K562 (cell line): ENCODE results near the gene PSD2. TPM values are rescaled to one million over a fixed set of nuclear protein-coding genes. Genes with fewer than 3 reads are reported as not detected.

Experiments
- ATAC-seq: fragments of 200-7000 bp; cut with Tn5 transposase; 3 replicates; pipeline ENCODE4 v1.9.1; 2020; ENCODE audit warnings: moderate library complexity
- BruUV-seq: library from RNA; stranded (reverse); fragments of 400-500 nt; replicated peaks from 2 replicates; lab custom pipeline; 2021; lab: Mats Ljungman, UMichigan
- CTCF ChIA-PET: fragments of 300-600 bp; formaldehyde crosslinking; extraction: SDS; loops from one replicate; lab custom pipeline; 2021; ENCODE audit warnings: low intra/inter-chr PET ratio; lab: Yijun Ruan, JAX
- POLR2A ChIA-PET: fragments of 300-600, 350-650 bp; sonication (Branson Sonifier 250); formaldehyde crosslinking; extraction: SDS; loops from one replicate; lab custom pipeline; 2021; ENCODE audit warnings: antibody characterized with exemption, inconsistent platforms; lab: Yijun Ruan, JAX
- DNase-seq, 4 experiments: peaks; one replicate each; pipeline versions ENCODE4 v3.0.0 to v3.0.0-alpha.2; 2011 to 2018; ENCODE audit warnings: low spot score in 3 of 4, mixed read lengths in 3 of 4; ENCODE audit errors: extremely low read depth in 1 of 4
- FAIRE-seq: peaks from 2 replicates; lab custom pipeline; 2011; peaks lifted over from hg19 to GRCh38; lab: Jason Lieb, UNC
- H2AFZ ChIP-seq: 2 replicates; pipeline ENCODE4 v1.6.0; 2011; ENCODE audit warnings: low read depth, low read length, control low read depth, inconsistent platforms
- H3K27ac ChIP-seq: fragments of 200-600 bp; 3 replicates; pipeline ENCODE4 v1.8.0; 2011; ENCODE audit warnings: low read depth, mild to moderate bottlenecking, control low read depth, inconsistent platforms, low read length, moderate library complexity, mixed read lengths; ENCODE audit errors: extremely low read depth
- H3K27me3 ChIP-seq, 2 experiments: fragments of 300-600 bp in 1 of 2; 2 replicates in 1 of 2; 3 replicates in 1 of 2; pipeline versions ENCODE4 v1.6.0 to v1.8.0; 2011; ENCODE audit warnings: inconsistent platforms in 2 of 2, low read length in 2 of 2, mild to moderate bottlenecking in 1 of 2, mixed read lengths in 1 of 2, moderate library complexity in 1 of 2; ENCODE audit not compliant: control insufficient read depth in 2 of 2, insufficient read depth in 2 of 2
- H3K36me3 ChIP-seq: fragments of 300-600 bp; 3 replicates; pipeline ENCODE4 v1.8.0; 2011; ENCODE audit warnings: mild to moderate bottlenecking, low read length, inconsistent platforms; ENCODE audit not compliant: control insufficient read depth, insufficient read depth
- H3K4me1 ChIP-seq, 2 experiments: fragments of 200-600 bp in 1 of 2; replicated peaks in 1 of 2; 2 replicates in 1 of 2; 3 replicates in 1 of 2; pipeline versions ENCODE4 v1.5.1 to v1.8.0; 2011; ENCODE audit warnings: inconsistent platforms in 2 of 2, low read length in 2 of 2, mild to moderate bottlenecking in 1 of 2, mixed read lengths in 1 of 2, moderate library complexity in 1 of 2; ENCODE audit not compliant: control insufficient read depth in 2 of 2, insufficient read depth in 2 of 2
- H3K4me2 ChIP-seq: 2 replicates; pipeline ENCODE4 v1.6.1; 2011; ENCODE audit warnings: low read length, control low read depth, inconsistent platforms, mixed read lengths; ENCODE audit not compliant: insufficient read depth
- H3K4me3 ChIP-seq: fragments of 200-600 bp; sonication (generic), shearing (Covaris generic); 2 replicates; pipeline ENCODE4 v1.5.1; 2016; ENCODE audit warnings: control low read depth, inconsistent platforms
- H3K79me2 ChIP-seq: fragments of 200-600 bp; 3 replicates; pipeline ENCODE4 v1.8.0; 2011; ENCODE audit warnings: low read length, inconsistent platforms; ENCODE audit not compliant: control insufficient read depth, insufficient read depth
- H3K9ac ChIP-seq, 2 experiments: 2 replicates each; pipeline versions ENCODE4 v1.6.0 to v1.6.1; 2011; ENCODE audit warnings: low read depth in 2 of 2, low read length in 2 of 2, control low read depth in 1 of 2, inconsistent platforms in 1 of 2, mild to moderate bottlenecking in 1 of 2, mixed read lengths in 1 of 2; ENCODE audit not compliant: insufficient read depth in 1 of 2
- H3K9me1 ChIP-seq: one replicate; pipeline ENCODE4 v1.6.0; 2011; ENCODE audit warnings: inconsistent platforms, mild to moderate bottlenecking, low read length, moderate library complexity; ENCODE audit not compliant: control insufficient read depth, insufficient read depth
- H3K9me3 ChIP-seq: replicated peaks from 2 replicates; pipeline ENCODE4 v1.5.1; 2011; ENCODE audit warnings: low read depth, low read length, inconsistent platforms; ENCODE audit not compliant: control insufficient read depth, insufficient read depth
- H4K20me1 ChIP-seq: replicated peaks from 2 replicates; pipeline ENCODE4 v1.6.1; 2011; ENCODE audit warnings: low read length, inconsistent platforms, mixed read lengths; ENCODE audit not compliant: control insufficient read depth, insufficient read depth
- RBBP5 ChIP-seq: fragments of 200-600 bp; sonication (generic); IDR thresholded peaks from 2 replicates; pipeline ENCODE4 v1.6.1; 2012; ENCODE audit warnings: borderline replicate concordance, mild to moderate bottlenecking, low read length, control low read depth, inconsistent platforms; ENCODE audit not compliant: insufficient read depth, poor library complexity, severe bottlenecking
- RBM34 ChIP-seq: fragments of 200-400 bp; formaldehyde crosslinking; IDR thresholded peaks from 2 replicates; pipeline ENCODE4 v1.6.1; 2018; ENCODE audit warnings: low read length, borderline replicate concordance; ENCODE audit not compliant: insufficient read depth
- WGBS: fragments of 100-300 bp; shearing (Covaris generic); methylation state at CpG from one replicate; pipeline ENCODE4 v1.1.6; 2016; ENCODE audit warnings: low coverage, mixed read lengths; ENCODE audit not compliant: insufficient coverage; ENCODE audit errors: missing lambda C conversion rate; 5-methylcytosine and 5-hydroxymethylcytosine counted together
- in situ Hi-C: fragments of 300-500 bp; cut with MboI; formaldehyde crosslinking; loops from 4 replicates; pipeline ENCODE4 v1.15.0; 2018; ENCODE audit warnings: inconsistent platforms, mixed read lengths
- intact Hi-C: fragments of 100-400 bp; cut with micrococcal nuclease; formaldehyde crosslinking; loops from 2 replicates; pipeline ENCODE4 v1.14.2; 2022
- polyA plus RNA-seq, 8 experiments: library from polyadenylated mRNA; depleted of rRNA in 4 of 8; stranded (reverse) in 5 of 8; unstranded in 3 of 8; fragments of >200 nt; fragmentation: Nextera tagmentation in 2 of 8; fragmentation: Illumina TruSeq in 1 of 8; extraction: Ambion mirVana in 2 of 8; extraction: Trizol in 1 of 8; gene quantifications; 2 replicates each; pipeline versions ENCODE4 v1.2.1 to v1.2.3, GENCODE V29; 2011 to 2014; ENCODE audit warnings: inconsistent platforms in 1 of 8, missing spikeins in 1 of 8
- total RNA-seq, 7 experiments: library from RNA; depleted of rRNA in 6 of 7; stranded (reverse); fragments of >200 nt in 6 of 7; fragmentation: Illumina TruSeq in 2 of 7; extraction: Trizol in 2 of 7; gene quantifications; 2 replicates each; pipeline versions ENCODE4 v1.2.1 to v1.2.3, GENCODE V29; 2011 to 2021; ENCODE audit warnings: low replicate concordance in 1 of 7
- TF ChIP-seq, protein P1 (sequence below): fragments of 450-650 bp; IDR thresholded peaks from 2 replicates; pipeline ENCODE4 v1.6.1; 2018; ENCODE audit not compliant: partially characterized antibody

The PSD2 gene
- total and polyA plus RNA-seq, 9 of the 15 experiments (the other 6 are each of a cell fraction or from before 2014, with no cell fraction given), result 0.01 to 0.09 (median 0.04) TPM; not detected in 4

DNA sequence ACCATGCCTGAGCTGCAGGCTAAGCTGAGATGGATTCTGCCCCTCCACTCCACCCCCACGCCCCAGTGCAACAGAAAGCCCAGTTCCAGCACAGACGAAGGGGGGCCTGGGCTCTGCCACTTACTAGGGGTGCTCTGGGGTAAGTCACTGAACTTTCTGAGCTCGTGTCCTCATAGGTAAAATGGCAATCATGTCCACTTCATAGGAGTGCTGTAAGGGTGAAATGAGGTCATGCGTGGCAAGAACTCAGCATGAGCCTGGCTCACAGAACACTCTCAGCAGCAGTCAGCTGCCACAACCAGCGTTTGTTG lies 8.4 kb upstream of the PSD2 start:
- Histone ChIP-seq H3K4me2 (no peak overlapping the region), H3K79me2 (no peaks in the 10 kb centered on the region), H2AFZ (no peak overlapping the region), H3K27ac (no peak overlapping the region), H3K9ac (peak overlapping the region in 1 of 2 experiments; percentile 14; a peak in 1 of 4 replicates), H3K4me3 (no peak overlapping the region), H3K4me1 (peaks cover 0 to 21% of the 10 kb centered on the region in 2 experiments; a peak in 2 of 5 replicates), H3K9me3 (no peaks in the 10 kb centered on the region), H3K36me3 (no peaks in the 10 kb centered on the region), H3K9me1 (no peaks in the 10 kb centered on the region), H3K27me3 (peaks cover 16 to 40% of the 10 kb centered on the region in 2 experiments), H4K20me1 (0 out of 2 replicates have a peak, but pooled peaks cover 3% of the 10 kb centered on the region)
- POLR2A ChIA-PET, result interaction anchor here (0.6 to 1.0 kb wide), 2 partner anchors 182 to 388 kb away, joined by 3 to 4 read pairs; no protein-coding TSS in a partner anchor
- ATAC-seq (peak; percentile 2; the same call in 2 of the 3 replicates), FAIRE-seq (no peak), DNase-seq (no peak)
- TF ChIP-seq, protein P1, sequence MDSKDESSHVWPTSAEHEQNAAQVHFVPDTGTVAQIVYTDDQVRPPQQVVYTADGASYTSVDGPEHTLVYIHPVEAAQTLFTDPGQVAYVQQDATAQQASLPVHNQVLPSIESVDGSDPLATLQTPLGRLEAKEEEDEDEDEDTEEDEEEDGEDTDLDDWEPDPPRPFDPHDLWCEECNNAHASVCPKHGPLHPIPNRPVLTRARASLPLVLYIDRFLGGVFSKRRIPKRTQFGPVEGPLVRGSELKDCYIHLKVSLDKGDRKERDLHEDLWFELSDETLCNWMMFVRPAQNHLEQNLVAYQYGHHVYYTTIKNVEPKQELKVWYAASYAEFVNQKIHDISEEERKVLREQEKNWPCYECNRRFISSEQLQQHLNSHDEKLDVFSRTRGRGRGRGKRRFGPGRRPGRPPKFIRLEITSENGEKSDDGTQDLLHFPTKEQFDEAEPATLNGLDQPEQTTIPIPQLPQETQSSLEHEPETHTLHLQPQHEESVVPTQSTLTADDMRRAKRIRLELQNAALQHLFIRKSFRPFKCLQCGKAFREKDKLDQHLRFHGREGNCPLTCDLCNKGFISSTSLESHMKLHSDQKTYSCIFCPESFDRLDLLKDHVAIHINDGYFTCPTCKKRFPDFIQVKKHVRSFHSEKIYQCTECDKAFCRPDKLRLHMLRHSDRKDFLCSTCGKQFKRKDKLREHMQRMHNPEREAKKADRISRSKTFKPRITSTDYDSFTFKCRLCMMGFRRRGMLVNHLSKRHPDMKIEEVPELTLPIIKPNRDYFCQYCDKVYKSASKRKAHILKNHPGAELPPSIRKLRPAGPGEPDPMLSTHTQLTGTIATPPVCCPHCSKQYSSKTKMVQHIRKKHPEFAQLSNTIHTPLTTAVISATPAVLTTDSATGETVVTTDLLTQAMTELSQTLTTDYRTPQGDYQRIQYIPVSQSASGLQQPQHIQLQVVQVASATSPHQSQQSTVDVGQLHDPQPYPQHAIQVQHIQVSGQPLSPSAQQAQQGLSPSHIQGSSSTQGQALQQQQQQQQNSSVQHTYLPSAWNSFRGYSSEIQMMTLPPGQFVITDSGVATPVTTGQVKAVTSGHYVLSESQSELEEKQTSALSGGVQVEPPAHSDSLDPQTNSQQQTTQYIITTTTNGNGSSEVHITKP, result peak; percentile 93
- TF ChIP-seq RBBP5, result peak; percentile 16
- TF ChIP-seq RBM34, result no peak
- 0% methylated on average over 5 of the region's 5 CpGs for WGBS
- in situ Hi-C loops (loop anchor here (5.0 kb wide), 3 partner anchors 55 to 370 kb away; no protein-coding TSS in a partner anchor), intact Hi-C loops (loop anchor here (1.0 to 10.0 kb wide), 5 partner anchors 12 to 568 kb away; no protein-coding TSS in a partner anchor)
- CTCF ChIA-PET, result interaction anchor here (0.5 to 6.3 kb wide), 9 partner anchors 8 to 399 kb away, joined by 3 to 117 read pairs (median 3); partner anchors contain the start of gene PSD2
- no TSS peak for BruUV-seq
